Activated CD4-positive, alpha-beta T cell treated with anti-CD3 and anti-CD28 coated beads, Interleukin-2, Interleukin-6, amounts not matched to agents 100 ng/mL and 50 ng/mL, durations not matched to agents 16 hours and 8 hours (primary cell): ENCODE data around the gene TMEM43.

Source experiments
- DNase-seq: peaks from one replicate; pipeline ENCODE4 v3.0.0-alpha.2; 2020

TMEM43 gene

GRCh38 chr3:14138878-14139655 lies 14.2 kb downstream of the TMEM43 start:
- no peak for DNase-seq

GRCh38 chr3:14139771-14140170 lies 14.9 kb downstream of the TMEM43 start:
- DNase-seq: no peak

- no peak for DNase-seq
Observed at GRCh38 chr3:14140668-14141067, 15.8 kb downstream of the TMEM43 start.

- no peak for DNase-seq
Observed at GRCh38 chr3:14141144-14141543, 16.3 kb downstream of the TMEM43 start.

GRCh38 chr3:14141602-14142341 lies 16.9 kb downstream of the TMEM43 start:
- DNase-seq: no peak

GRCh38 chr3:14142567-14143270 lies 17.9 kb downstream of the TMEM43 start:
- peak; percentile 29 for DNase-seq

GRCh38 chr3:14143271-14144225 lies 18.7 kb downstream of the TMEM43 start:
- no peak for DNase-seq

GRCh38 chr3:14144423-14145075 lies 19.7 kb downstream of the TMEM43 start:
- DNase-seq: peak; percentile 90

- no peak for DNase-seq
Observed at GRCh38 chr3:14145236-14145635, 20.4 kb downstream of the TMEM43 start.

GRCh38 chr3:14145670-14146380 lies 21.0 kb downstream of the TMEM43 start:
- DNase-seq: no peak

GRCh38 chr3:14146381-14147065 lies 21.7 kb downstream of the TMEM43 start:
- DNase-seq: no peak

GRCh38 chr3:14147066-14147435 lies 22.2 kb downstream of the TMEM43 start:
- no peak for DNase-seq

GRCh38 chr3:14147617-14148016 lies 22.8 kb downstream of the TMEM43 start:
- DNase-seq: no peak

- DNase-seq: no peak
Observed at GRCh38 chr3:14148041-14148985, 23.5 kb downstream of the TMEM43 start.

GRCh38 chr3:14150078-14150477 lies 25.2 kb downstream of the TMEM43 start:
- no peak for DNase-seq

GRCh38 chr3:14150491-14151230 lies 25.8 kb downstream of the TMEM43 start:
- no peak for DNase-seq

- DNase-seq: no peak
Observed at GRCh38 chr3:14151471-14152083, 26.7 kb downstream of the TMEM43 start.

- DNase-seq: no peak
Observed at GRCh38 chr3:14152233-14152962, 27.5 kb downstream of the TMEM43 start.
